Endodermal cell (in vitro differentiated cells): ENCODE results near the gene PTPRM. TPM values are rescaled to one million over a fixed set of nuclear protein-coding genes. Genes with fewer than 3 reads are reported as not detected.

ENCODE experiments used
- DNase-seq: peaks from one replicate; pipeline ENCODE4 v3.0.0-alpha.2; 2017
- H3K27ac ChIP-seq: 2 replicates; pipeline ENCODE4 v1.5.1; 2013; ENCODE audit warnings: mild to moderate bottlenecking, low read depth, low read length, moderate library complexity
- H3K27me3 ChIP-seq: 2 replicates; pipeline ENCODE4 v1.6.1; 2013; ENCODE audit warnings: mild to moderate bottlenecking, low read length, moderate library complexity; ENCODE audit not compliant: insufficient read depth, control insufficient read depth, poor library complexity, severe bottlenecking
- H3K36me3 ChIP-seq: 2 replicates; pipeline ENCODE4 v1.7.0; 2013; ENCODE audit warnings: mild to moderate bottlenecking, low read length, moderate library complexity; ENCODE audit not compliant: control insufficient read depth, insufficient read depth
- H3K4me1 ChIP-seq: one replicate; pipeline ENCODE4 v1.7.0; 2013; ENCODE audit warnings: low read length; ENCODE audit not compliant: control insufficient read depth, insufficient read depth
- H3K4me3 ChIP-seq: 2 replicates; pipeline ENCODE4 v1.5.1; 2013; ENCODE audit warnings: mild to moderate bottlenecking, low read length, moderate library complexity
- H3K9ac ChIP-seq: 2 replicates; pipeline ENCODE4 v1.6.1; 2013; ENCODE audit warnings: mild to moderate bottlenecking, low read length, moderate library complexity; ENCODE audit not compliant: poor library complexity, severe bottlenecking; ENCODE audit errors: extremely low read depth
- H3K9me3 ChIP-seq: 2 replicates; pipeline ENCODE4 v1.6.1; 2013; ENCODE audit warnings: mild to moderate bottlenecking, low read length, moderate library complexity; ENCODE audit not compliant: control insufficient read depth
- H3K27ac Mint-ChIP-seq: 2 replicates; pipeline ENCODE4 v1.8.0; 2020; ENCODE audit warnings: mixed read lengths
- H3K27me3 Mint-ChIP-seq: 2 replicates; pipeline ENCODE4 v1.8.0; 2021; ENCODE audit warnings: mild to moderate bottlenecking, mixed read lengths; ENCODE audit not compliant: insufficient read depth
- H3K36me3 Mint-ChIP-seq: 2 replicates; pipeline ENCODE4 v1.8.0; 2020; ENCODE audit warnings: low read depth, mixed read lengths
- H3K4me1 Mint-ChIP-seq: 2 replicates; pipeline ENCODE4 v1.8.0; 2020; ENCODE audit warnings: mixed read lengths
- H3K4me3 Mint-ChIP-seq: 2 replicates; pipeline ENCODE4 v1.8.0; 2020; ENCODE audit warnings: mild to moderate bottlenecking, moderate library complexity, mixed read lengths
- H3K9me3 Mint-ChIP-seq: 2 replicates; pipeline ENCODE4 v1.8.0; 2020; ENCODE audit warnings: mild to moderate bottlenecking, mixed read lengths
- WGBS, 2 experiments: methylation state at CpG; one replicate each; pipeline versions ENCODE4 v1.1.5 to v1.1.7; 2013; ENCODE audit warnings: missing lambda C conversion rate in 2 of 2, mixed read lengths in 1 of 2; ENCODE audit not compliant: insufficient coverage in 1 of 2, insufficient read length in 1 of 2; 5-methylcytosine and 5-hydroxymethylcytosine counted together
- total RNA-seq, 2 donors: library from RNA; stranded (reverse); fragmentation: NEBNext Ultra II Directional in 1 of 2; extraction: Animal tissue kit (Norgen Biotek cat#: 25700) in 1 of 2; gene quantifications; 2 replicates in 1 of 2; 3 replicates in 1 of 2; pipeline ENCODE4 v1.2.1, GENCODE V29; 2021
- TF ChIP-seq, protein P1 (sequence below): fragments of 200-600 bp; sonication (generic); conservative IDR thresholded peaks from 2 replicates; pipeline ENCODE4 v1.5.0; 2021; ENCODE audit warnings: antibody characterized with exemption, mild to moderate bottlenecking

Gene PTPRM
- total RNA-seq, 2 donors from 2014 or later, result 47.2 to 57.6 TPM

DNA sequence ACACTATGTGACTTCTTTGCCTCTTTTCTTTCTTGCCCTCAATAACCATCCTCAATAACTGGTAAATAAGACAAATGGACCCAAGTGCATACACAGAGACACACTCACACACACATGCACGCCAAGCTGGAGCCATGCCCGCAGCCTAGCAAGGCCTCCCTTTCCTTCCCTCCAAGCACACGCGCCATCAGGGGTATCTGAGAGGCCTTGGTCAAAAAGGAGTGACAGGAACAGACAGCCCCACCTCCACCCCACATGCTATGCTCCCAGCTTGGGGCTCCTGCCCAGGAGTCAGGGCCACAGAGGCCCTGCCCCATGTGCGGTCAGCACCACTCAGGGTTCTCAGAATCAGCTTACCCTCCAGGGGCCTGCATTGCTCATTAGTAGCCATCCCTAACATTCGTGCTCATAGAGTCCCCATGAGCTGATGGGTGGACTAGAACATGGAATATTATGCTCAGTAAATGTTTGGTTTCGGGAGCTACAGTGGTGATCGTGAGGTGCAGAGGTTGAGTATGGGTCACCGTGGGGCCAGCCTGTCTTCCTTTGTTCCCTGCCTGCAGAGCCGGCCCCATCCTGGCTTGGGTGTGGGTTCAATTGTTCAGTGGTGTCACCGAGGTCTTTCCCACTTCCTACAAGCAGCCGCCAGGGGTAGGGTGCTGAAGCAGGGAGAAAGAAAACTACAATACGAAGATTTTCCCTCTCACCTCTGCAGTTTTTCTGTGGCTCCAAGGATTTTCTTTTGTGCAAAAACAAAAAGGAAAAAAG lies 884.0 kb downstream of the PTPRM start:
- no peaks in the 10 kb centered on the region for H3K9me3 Mint-ChIP-seq
- H3K4me3 Mint-ChIP-seq, result no peak overlapping the region
- H3K27ac Mint-ChIP-seq, result no peak overlapping the region
- no peaks in the 10 kb centered on the region for H3K27me3 Mint-ChIP-seq
- DNase-seq, result peak; percentile 64
- H3K9ac ChIP-seq, result no peak overlapping the region
- no peaks in the 10 kb centered on the region for H3K4me1 ChIP-seq
- peaks cover 2% of the 10 kb centered on the region for H3K4me1 Mint-ChIP-seq
- H3K36me3 ChIP-seq, result no peaks in the 10 kb centered on the region
- H3K9me3 ChIP-seq, result no peaks in the 10 kb centered on the region
- no peaks in the 10 kb centered on the region for H3K36me3 Mint-ChIP-seq
- H3K27me3 ChIP-seq, result no peaks in the 10 kb centered on the region
- no peak overlapping the region for H3K4me3 ChIP-seq
- TF ChIP-seq, protein P1, sequence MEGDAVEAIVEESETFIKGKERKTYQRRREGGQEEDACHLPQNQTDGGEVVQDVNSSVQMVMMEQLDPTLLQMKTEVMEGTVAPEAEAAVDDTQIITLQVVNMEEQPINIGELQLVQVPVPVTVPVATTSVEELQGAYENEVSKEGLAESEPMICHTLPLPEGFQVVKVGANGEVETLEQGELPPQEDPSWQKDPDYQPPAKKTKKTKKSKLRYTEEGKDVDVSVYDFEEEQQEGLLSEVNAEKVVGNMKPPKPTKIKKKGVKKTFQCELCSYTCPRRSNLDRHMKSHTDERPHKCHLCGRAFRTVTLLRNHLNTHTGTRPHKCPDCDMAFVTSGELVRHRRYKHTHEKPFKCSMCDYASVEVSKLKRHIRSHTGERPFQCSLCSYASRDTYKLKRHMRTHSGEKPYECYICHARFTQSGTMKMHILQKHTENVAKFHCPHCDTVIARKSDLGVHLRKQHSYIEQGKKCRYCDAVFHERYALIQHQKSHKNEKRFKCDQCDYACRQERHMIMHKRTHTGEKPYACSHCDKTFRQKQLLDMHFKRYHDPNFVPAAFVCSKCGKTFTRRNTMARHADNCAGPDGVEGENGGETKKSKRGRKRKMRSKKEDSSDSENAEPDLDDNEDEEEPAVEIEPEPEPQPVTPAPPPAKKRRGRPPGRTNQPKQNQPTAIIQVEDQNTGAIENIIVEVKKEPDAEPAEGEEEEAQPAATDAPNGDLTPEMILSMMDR, result peak; percentile 28
- no peak overlapping the region for H3K27ac ChIP-seq
- 88 to 100% methylated on average over 3 to 13 of the region's 13 CpGs for WGBS, 2 experiments

DNA sequence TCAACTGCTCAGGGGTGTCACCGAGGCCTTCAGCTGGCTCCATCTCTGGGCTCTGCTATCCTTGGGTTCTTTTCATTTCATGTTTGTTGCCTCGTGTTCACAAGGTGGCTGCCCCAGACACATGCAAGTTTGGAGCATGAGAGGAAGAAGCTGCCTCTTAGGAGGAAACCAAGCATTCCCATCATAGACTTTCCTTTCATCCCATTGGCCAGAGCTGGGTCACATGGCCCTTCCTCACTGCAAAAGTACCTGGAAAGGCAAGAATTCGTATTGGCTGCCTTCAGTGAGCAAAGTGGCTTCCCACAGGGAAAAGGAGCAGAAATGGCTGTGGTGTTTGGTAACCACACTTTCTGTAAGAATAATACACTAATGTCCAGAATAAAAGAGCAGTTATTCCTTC lies 886.4 kb downstream of the PTPRM start:
- TF ChIP-seq, protein P1, result no peak
- Histone ChIP-seq H3K4me3 (no peak overlapping the region), H3K9ac (no peak overlapping the region), H3K27ac (no peak overlapping the region), H3K36me3 (no peaks in the 10 kb centered on the region), H3K4me1 (no peaks in the 10 kb centered on the region), H3K9me3 (no peaks in the 10 kb centered on the region), H3K27me3 (no peaks in the 10 kb centered on the region)
- H3K36me3 Mint-ChIP-seq, result no peaks in the 10 kb centered on the region
- H3K9me3 Mint-ChIP-seq, result no peaks in the 10 kb centered on the region
- DNase-seq, result no peak
- no peaks in the 10 kb centered on the region for H3K27me3 Mint-ChIP-seq
- H3K27ac Mint-ChIP-seq, result no peak overlapping the region
- no peak overlapping the region for H3K4me3 Mint-ChIP-seq
- 83 to 92% methylated on average over 2 to 3 of the region's 3 CpGs for WGBS, 2 experiments
- peaks cover 2% of the 10 kb centered on the region for H3K4me1 Mint-ChIP-seq

DNA sequence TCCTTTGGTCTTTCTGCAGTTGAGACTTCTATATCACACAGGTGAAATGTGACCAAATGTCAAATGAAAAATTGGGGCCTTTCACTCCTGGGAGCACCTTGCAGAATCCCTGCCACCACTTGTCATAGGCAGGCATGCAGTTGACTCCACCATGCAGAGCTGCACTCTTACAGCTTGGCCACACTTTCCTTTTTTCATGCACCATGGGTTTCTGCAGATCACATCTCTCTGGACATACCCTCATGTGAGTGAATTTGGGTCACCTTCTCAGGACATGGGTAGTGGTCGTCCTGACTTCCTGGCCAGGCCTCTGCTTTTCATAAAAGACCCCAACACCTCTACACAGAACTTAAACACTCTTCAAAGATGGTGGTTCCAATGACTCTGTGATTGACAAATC lies 887.0 kb downstream of the PTPRM start:
- TF ChIP-seq, protein P1, result no peak
- no peaks in the 10 kb centered on the region for H3K36me3 Mint-ChIP-seq
- WGBS, 2 experiments, result 68 to 83% methylated on average over 1 of the region's 1 CpG

More for the DNA sequence above, 887.0 kb downstream of the PTPRM start:
- DNase-seq, result no peak
- Mint-ChIP-seq H3K4me1 (peaks cover 2% of the 10 kb centered on the region), H3K4me3 (no peak overlapping the region), H3K27me3 (no peaks in the 10 kb centered on the region), H3K9me3 (no peaks in the 10 kb centered on the region), H3K27ac (no peak overlapping the region)
- Histone ChIP-seq H3K27ac (no peak overlapping the region), H3K36me3 (no peaks in the 10 kb centered on the region), H3K27me3 (no peaks in the 10 kb centered on the region), H3K4me3 (no peak overlapping the region), H3K9me3 (no peaks in the 10 kb centered on the region), H3K4me1 (no peaks in the 10 kb centered on the region), H3K9ac (no peak overlapping the region)
